HG03469 (cell line): ENCODE results near the gene SPATA22.
"Not testable (repeated sequence)": the region's sequence is repeated elsewhere in the genome, so short reads cannot be mapped to it uniquely, and the experiment has no call there.

Source experiments
- ATAC-seq: cut with Tn5 transposase; IDR thresholded peaks from one replicate; pipeline ENCODE4 v1.9.1; 2021; ENCODE audit warnings: mild to moderate bottlenecking, moderate library complexity, moderate number of reproducible peaks; ENCODE audit not compliant: unreplicated experiment

The SPATA22 gene

GRCh38 chr17:3474212-3474611 is 2.6 kb upstream of the SPATA22 start:
- no peak for ATAC-seq

GRCh38 chr17:3472137-3472536 is 518 bp upstream of the SPATA22 start:
- no peak for ATAC-seq

GRCh38 chr17:3469529-3469928 is 2.1 kb downstream of the SPATA22 start:
- no peak for ATAC-seq

GRCh38 chr17:3466355-3466754 is 5.3 kb downstream of the SPATA22 start:
- ATAC-seq, result not testable (repeated sequence)

GRCh38 chr17:3448059-3448665 is 23.5 kb downstream of the SPATA22 start:
- ATAC-seq, result no peak

- ATAC-seq, result no peak
These were observed 24.0 kb downstream of the SPATA22 start for GRCh38 chr17:3447625-3448024.

GRCh38 chr17:3440451-3440850 is 31.2 kb downstream of the SPATA22 start:
- ATAC-seq, result no peak

- no peak for ATAC-seq
These were observed 33.3 kb downstream of the SPATA22 start for GRCh38 chr17:3438368-3438767.

GRCh38 chr17:3433741-3434140 is 37.9 kb downstream of the SPATA22 start, which contains the start of gene OR1E2:
Gene OR1E2 (minus strand): TSS chr17:3433841. CDS start chr17:3433841, 0 bp downstream.
- no peak for ATAC-seq

- not testable (repeated sequence) for ATAC-seq
These were observed 38.4 kb downstream of the SPATA22 start for GRCh38 chr17:3433215-3433614.

- ATAC-seq, result no peak
These were observed 53.4 kb downstream of the SPATA22 start for GRCh38 chr17:3418222-3418621.

- no peak for ATAC-seq
These were observed 56.0 kb downstream of the SPATA22 start for GRCh38 chr17:3415610-3416009.

GRCh38 chr17:3412216-3412615 is 59.4 kb downstream of the SPATA22 start:
- ATAC-seq, result not testable (repeated sequence)

GRCh38 chr17:3411070-3411469 is 60.5 kb downstream of the SPATA22 start, which contains the start of gene OR3A3:
Gene OR3A3 (plus strand): TSS chr17:3411370.
- no peak for ATAC-seq

GRCh38 chr17:3403856-3404255 is 67.8 kb downstream of the SPATA22 start:
- not testable (repeated sequence) for ATAC-seq

GRCh38 chr17:3401786-3402185 is 69.8 kb downstream of the SPATA22 start:
- no peak for ATAC-seq

GRCh38 chr17:3400055-3400454 is 71.6 kb downstream of the SPATA22 start:
- ATAC-seq, result no peak

GRCh38 chr17:3398310-3398709 is 73.3 kb downstream of the SPATA22 start, which contains the start of gene OR1E1:
Gene OR1E1 (minus strand): TSS chr17:3398410. CDS start chr17:3398410, 0 bp downstream.
- no peak for ATAC-seq

- ATAC-seq, result not testable (repeated sequence)
These were observed 73.8 kb downstream of the SPATA22 start for GRCh38 chr17:3397801-3398200.
